ENCODE data around the gene FNDC3B.

DNA sequence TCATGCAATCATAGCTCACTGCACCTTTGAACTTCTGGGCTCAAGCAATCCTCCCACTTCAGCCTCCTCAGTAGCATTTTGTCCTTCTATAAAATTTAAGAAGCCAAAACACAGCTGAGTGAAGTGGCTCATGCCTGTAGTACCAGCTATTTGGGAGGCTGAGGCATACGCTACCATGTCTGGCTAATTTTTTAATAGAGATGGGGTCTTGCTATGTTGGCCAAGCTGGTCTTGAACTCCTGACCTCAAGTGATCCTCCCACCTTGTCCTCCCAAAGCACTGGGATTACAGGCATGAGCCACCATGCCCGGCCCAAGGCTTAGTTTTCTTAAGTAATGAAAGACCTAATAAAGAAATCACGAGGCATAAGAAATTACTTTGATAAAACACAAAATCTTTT is 14.7 kb upstream of the FNDC3B start:
- TF ChIP-seq TEAD4 (IDR thresholded peaks at IDR 0.05) (no peak), YY1 (IDR thresholded peaks at IDR 0.05; ENCODE audit: low read depth) (no peak), CEBPB (IDR thresholded peaks at IDR 0.05) (no peak), FOXM1 (IDR thresholded peaks at IDR 0.05; ENCODE audit: borderline replicate concordance, low read depth) (no peak), RAD21 (IDR thresholded peaks at IDR 0.05; ENCODE audit: low read depth) (no peak), CREB1 (IDR thresholded peaks at IDR 0.05; ENCODE audit: low read depth) (no peak), EP300 (IDR thresholded peaks at IDR 0.05; ENCODE audit: borderline replicate concordance) (no peak), TCF12 (IDR thresholded peaks at IDR 0.05; ENCODE audit: low read depth) (no peak), EGR1 (IDR thresholded peaks at IDR 0.05) (no peak)
- TF ChIP-seq, protein P1, sequence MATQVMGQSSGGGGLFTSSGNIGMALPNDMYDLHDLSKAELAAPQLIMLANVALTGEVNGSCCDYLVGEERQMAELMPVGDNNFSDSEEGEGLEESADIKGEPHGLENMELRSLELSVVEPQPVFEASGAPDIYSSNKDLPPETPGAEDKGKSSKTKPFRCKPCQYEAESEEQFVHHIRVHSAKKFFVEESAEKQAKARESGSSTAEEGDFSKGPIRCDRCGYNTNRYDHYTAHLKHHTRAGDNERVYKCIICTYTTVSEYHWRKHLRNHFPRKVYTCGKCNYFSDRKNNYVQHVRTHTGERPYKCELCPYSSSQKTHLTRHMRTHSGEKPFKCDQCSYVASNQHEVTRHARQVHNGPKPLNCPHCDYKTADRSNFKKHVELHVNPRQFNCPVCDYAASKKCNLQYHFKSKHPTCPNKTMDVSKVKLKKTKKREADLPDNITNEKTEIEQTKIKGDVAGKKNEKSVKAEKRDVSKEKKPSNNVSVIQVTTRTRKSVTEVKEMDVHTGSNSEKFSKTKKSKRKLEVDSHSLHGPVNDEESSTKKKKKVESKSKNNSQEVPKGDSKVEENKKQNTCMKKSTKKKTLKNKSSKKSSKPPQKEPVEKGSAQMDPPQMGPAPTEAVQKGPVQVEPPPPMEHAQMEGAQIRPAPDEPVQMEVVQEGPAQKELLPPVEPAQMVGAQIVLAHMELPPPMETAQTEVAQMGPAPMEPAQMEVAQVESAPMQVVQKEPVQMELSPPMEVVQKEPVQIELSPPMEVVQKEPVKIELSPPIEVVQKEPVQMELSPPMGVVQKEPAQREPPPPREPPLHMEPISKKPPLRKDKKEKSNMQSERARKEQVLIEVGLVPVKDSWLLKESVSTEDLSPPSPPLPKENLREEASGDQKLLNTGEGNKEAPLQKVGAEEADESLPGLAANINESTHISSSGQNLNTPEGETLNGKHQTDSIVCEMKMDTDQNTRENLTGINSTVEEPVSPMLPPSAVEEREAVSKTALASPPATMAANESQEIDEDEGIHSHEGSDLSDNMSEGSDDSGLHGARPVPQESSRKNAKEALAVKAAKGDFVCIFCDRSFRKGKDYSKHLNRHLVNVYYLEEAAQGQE (IDR thresholded peaks at IDR 0.05; ENCODE audit: low read depth), result no peak
- TF ChIP-seq, protein P2, sequence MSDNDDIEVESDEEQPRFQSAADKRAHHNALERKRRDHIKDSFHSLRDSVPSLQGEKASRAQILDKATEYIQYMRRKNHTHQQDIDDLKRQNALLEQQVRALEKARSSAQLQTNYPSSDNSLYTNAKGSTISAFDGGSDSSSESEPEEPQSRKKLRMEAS (IDR thresholded peaks at IDR 0.05), result no peak

All from Ishikawa (cell line).